Frontal cortex (tissue), 4 donors: ENCODE results near the gene TMEM120A. TPM values are rescaled to one million over a fixed set of nuclear protein-coding genes. Genes with fewer than 3 reads are reported as not detected.
"Not testable (repeated sequence)": the region's sequence is repeated elsewhere in the genome, so short reads cannot be mapped to it uniquely, and the experiment has no call there.

ENCODE experiments used
- DNase-seq, 2 donors: peaks; one replicate each; pipeline ENCODE4 v3.0.0; 2012; ENCODE audit warnings: low spot score in 2 of 2
- FAIRE-seq: peaks from 2 replicates; lab custom pipeline; 2012; peaks lifted over from hg19 to GRCh38; lab: Jason Lieb, UNC
- total RNA-seq: library from RNA; depleted of rRNA; stranded (reverse); fragments of >200 nt; gene quantifications from one replicate; pipeline ENCODE4 v1.2.3, GENCODE V29; 2014
- donor health status: control.
- donor health status: control.
- donor health status: control.

The TMEM120A gene
- total RNA-seq: 26.1 TPM

GRCh38 chr7:75994388-75995051, at the start of gene TMEM120A:
TMEM120A (minus strand) TSS chr7:75994595; CDS start chr7:75994570, 25 bp downstream.
- FAIRE-seq: no peak
- DNase-seq: peak; percentile 99 to 100

GRCh38 chr7:76040126-76040525, 45.7 kb upstream of the TMEM120A start:
- FAIRE-seq (no peak), DNase-seq (no peak)

GRCh38 chr7:76037310-76037709, 42.9 kb upstream of the TMEM120A start:
- FAIRE-seq (no peak), DNase-seq (no peak)

- DNase-seq (no peak), FAIRE-seq (no peak)
These were observed 37.6 kb upstream of the TMEM120A start for GRCh38 chr7:76031964-76032363.

GRCh38 chr7:76029682-76030081, 35.3 kb upstream of the TMEM120A start:
- DNase-seq, FAIRE-seq: not testable (repeated sequence)

- DNase-seq (peak in 1 of 2 donors; percentile 28), FAIRE-seq (no peak)
These were observed 28.6 kb upstream of the TMEM120A start for GRCh38 chr7:76023002-76023401.

- DNase-seq (no peak), FAIRE-seq (no peak)
These were observed 27.8 kb upstream of the TMEM120A start for GRCh38 chr7:76022026-76022780.

GRCh38 chr7:76020031-76020714, 25.8 kb upstream of the TMEM120A start:
- FAIRE-seq: no peak
- peak; percentile 41 to 71 for DNase-seq

- not testable (repeated sequence) for FAIRE-seq, DNase-seq
These were observed 24.1 kb upstream of the TMEM120A start for GRCh38 chr7:76018520-76018919.

GRCh38 chr7:76016191-76016947, 22.0 kb upstream of the TMEM120A start:
- DNase-seq (no peak), FAIRE-seq (peak; percentile 81)

GRCh38 chr7:76011442-76011861, 17.1 kb upstream of the TMEM120A start:
- DNase-seq (no peak), FAIRE-seq (no peak)

GRCh38 chr7:76009672-76010600, 15.5 kb upstream of the TMEM120A start:
- FAIRE-seq: no peak

GRCh38 chr7:76008156-76008687, 13.8 kb upstream of the TMEM120A start:
- FAIRE-seq (no peak), DNase-seq (no peak)

More at GRCh38 chr7:76009672-76010600, 15.5 kb upstream of the TMEM120A start:
- DNase-seq: no peak

- DNase-seq, FAIRE-seq: not testable (repeated sequence)
These were observed 10.6 kb upstream of the TMEM120A start for GRCh38 chr7:76005004-76005403.

GRCh38 chr7:76003351-76003750, 9.0 kb upstream of the TMEM120A start:
- FAIRE-seq: no peak

GRCh38 chr7:76002822-76003221, 8.4 kb upstream of the TMEM120A start:
- DNase-seq (no peak), FAIRE-seq (no peak)

More at GRCh38 chr7:76003351-76003750, 9.0 kb upstream of the TMEM120A start:
- no peak for DNase-seq

GRCh38 chr7:76002139-76002538, 7.7 kb upstream of the TMEM120A start:
- DNase-seq (no peak), FAIRE-seq (no peak)

- FAIRE-seq (no peak), DNase-seq (no peak)
These were observed 6.2 kb upstream of the TMEM120A start for GRCh38 chr7:76000566-76000965.

GRCh38 chr7:75998038-75998437, 3.6 kb upstream of the TMEM120A start:
- DNase-seq (no peak), FAIRE-seq (no peak)
